DND-41 (cell line): ENCODE measurements around the gene CHRDL1.

ENCODE experiments used
- EZH2 ChIP-seq: IDR thresholded peaks from 3 replicates; pipeline ENCODE4 v1.6.1; 2012; ENCODE audit warnings: borderline replicate concordance, low read depth, mild to moderate bottlenecking, moderate library complexity, low read length, inconsistent platforms; ENCODE audit not compliant: severe bottlenecking
- TF ChIP-seq, protein P1 (sequence below): IDR thresholded peaks from 2 replicates; pipeline ENCODE4 v1.5.1; 2012; ENCODE audit warnings: borderline replicate concordance, low read length, moderate library complexity, mild to moderate bottlenecking; ENCODE audit not compliant: poor library complexity, severe bottlenecking; ENCODE audit errors: extremely low read depth

DNA sequence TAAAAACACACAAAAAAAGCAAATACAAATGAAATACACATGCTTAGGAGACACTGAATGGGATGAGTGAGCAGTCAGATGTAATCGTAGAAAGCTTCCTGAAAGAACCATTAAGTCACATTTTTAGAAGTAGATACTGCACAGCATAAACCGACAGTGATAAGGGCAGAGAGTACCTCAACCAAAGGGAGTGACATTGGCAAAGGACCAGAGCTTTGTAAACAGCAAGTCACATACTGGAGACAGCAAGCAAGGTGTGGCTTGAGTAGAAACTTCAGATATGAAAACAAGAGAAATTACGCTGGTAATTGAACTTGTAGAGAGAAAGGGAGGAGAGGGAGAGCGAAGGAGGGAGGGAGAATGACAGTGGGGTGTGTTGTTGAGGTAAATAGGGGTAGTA is 92.0 kb downstream of the CHRDL1 start:
- TF ChIP-seq EZH2: no peak
- TF ChIP-seq, protein P1, sequence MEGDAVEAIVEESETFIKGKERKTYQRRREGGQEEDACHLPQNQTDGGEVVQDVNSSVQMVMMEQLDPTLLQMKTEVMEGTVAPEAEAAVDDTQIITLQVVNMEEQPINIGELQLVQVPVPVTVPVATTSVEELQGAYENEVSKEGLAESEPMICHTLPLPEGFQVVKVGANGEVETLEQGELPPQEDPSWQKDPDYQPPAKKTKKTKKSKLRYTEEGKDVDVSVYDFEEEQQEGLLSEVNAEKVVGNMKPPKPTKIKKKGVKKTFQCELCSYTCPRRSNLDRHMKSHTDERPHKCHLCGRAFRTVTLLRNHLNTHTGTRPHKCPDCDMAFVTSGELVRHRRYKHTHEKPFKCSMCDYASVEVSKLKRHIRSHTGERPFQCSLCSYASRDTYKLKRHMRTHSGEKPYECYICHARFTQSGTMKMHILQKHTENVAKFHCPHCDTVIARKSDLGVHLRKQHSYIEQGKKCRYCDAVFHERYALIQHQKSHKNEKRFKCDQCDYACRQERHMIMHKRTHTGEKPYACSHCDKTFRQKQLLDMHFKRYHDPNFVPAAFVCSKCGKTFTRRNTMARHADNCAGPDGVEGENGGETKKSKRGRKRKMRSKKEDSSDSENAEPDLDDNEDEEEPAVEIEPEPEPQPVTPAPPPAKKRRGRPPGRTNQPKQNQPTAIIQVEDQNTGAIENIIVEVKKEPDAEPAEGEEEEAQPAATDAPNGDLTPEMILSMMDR: no peak
